IMR-90 (cell line): ENCODE data around the gene INPP5F. TPM values are rescaled to one million over a fixed set of nuclear protein-coding genes. Genes with fewer than 3 reads are reported as not detected.

Experiments
- ATAC-seq: fragments of 200-7000 bp; cut with Tn5 transposase; 2 replicates; pipeline ENCODE4 v1.9.1; 2020; ENCODE audit warnings: low read depth, mild to moderate bottlenecking, moderate library complexity
- BruUV-seq: library from RNA; stranded (reverse); fragments of 400-500 nt; replicated peaks from 2 replicates; lab custom pipeline; 2021; lab: Mats Ljungman, UMichigan
- CTCF ChIA-PET: fragments of 300-600 bp; formaldehyde crosslinking; extraction: SDS; loops from one replicate; lab custom pipeline; 2021; ENCODE audit warnings: antibody characterized with exemption; lab: Yijun Ruan, JAX
- POLR2A ChIA-PET: fragments of 300-600 bp; sonication (Branson Sonifier 250); formaldehyde crosslinking; loops from one replicate; lab custom pipeline; 2022; ENCODE audit warnings: antibody characterized with exemption; ENCODE audit not compliant: unreplicated experiment; lab: Charles Lee
- DNase-seq: peaks from one replicate; pipeline ENCODE4 v3.0.0; 2013
- H2AFZ ChIP-seq: replicated peaks from 2 replicates; pipeline ENCODE3; 2013; ENCODE audit warnings: low read length, mild to moderate bottlenecking; ENCODE audit not compliant: poor library complexity
- H2AK5ac ChIP-seq: 2 replicates; pipeline ENCODE4 v1.6.1; 2013; ENCODE audit warnings: low read depth, low read length, inconsistent platforms
- H2AK9ac ChIP-seq: replicated peaks from 2 replicates; pipeline ENCODE3; 2013; ENCODE audit warnings: mild to moderate bottlenecking, low read depth, low read length, moderate library complexity; ENCODE audit not compliant: poor library complexity
- H2BK120ac ChIP-seq: 2 replicates; pipeline ENCODE4 v1.6.1; 2013; ENCODE audit warnings: low read depth, low read length, inconsistent platforms
- H2BK15ac ChIP-seq: 3 replicates; pipeline ENCODE4 v1.6.1; 2013; ENCODE audit warnings: low read depth, low read length, inconsistent platforms
- H2BK20ac ChIP-seq: 2 replicates; pipeline ENCODE4 v1.6.1; 2013; ENCODE audit warnings: low read depth, mild to moderate bottlenecking, inconsistent platforms, low read length, moderate library complexity
- H2BK5ac ChIP-seq: 2 replicates; pipeline ENCODE4 v1.6.1; 2013; ENCODE audit warnings: mild to moderate bottlenecking, low read depth, low read length, inconsistent platforms; ENCODE audit not compliant: poor library complexity, severe bottlenecking
- H3K14ac ChIP-seq: replicated peaks from 2 replicates; pipeline ENCODE4 v1.6.1; 2013; ENCODE audit warnings: low read depth, low read length, inconsistent platforms
- H3K18ac ChIP-seq: 2 replicates; pipeline ENCODE4 v1.6.1; 2013; ENCODE audit warnings: low read depth, low read length, control low read depth
- H3K23ac ChIP-seq: 2 replicates; pipeline ENCODE4 v1.6.1; 2013; ENCODE audit warnings: low read depth, low read length, inconsistent platforms
- H3K27ac ChIP-seq: 2 replicates; pipeline ENCODE4 v1.5.1; 2013; ENCODE audit warnings: mild to moderate bottlenecking, control low read depth, low read length; ENCODE audit not compliant: insufficient read depth
- H3K27me3 ChIP-seq: 2 replicates; pipeline ENCODE4 v1.6.1; 2013; ENCODE audit warnings: low read length; ENCODE audit not compliant: control insufficient read depth, insufficient read depth
- H3K36me3 ChIP-seq: 2 replicates; pipeline ENCODE4 v1.6.1; 2013; ENCODE audit warnings: low read length, mixed read lengths; ENCODE audit not compliant: control insufficient read depth, insufficient read depth
- H3K4ac ChIP-seq: 2 replicates; pipeline ENCODE4 v1.6.1; 2013; ENCODE audit warnings: low read depth, low read length, inconsistent platforms
- H3K4me1 ChIP-seq: 2 replicates; pipeline ENCODE4 v1.6.1; 2013; ENCODE audit warnings: low read length, mixed read lengths; ENCODE audit not compliant: control insufficient read depth, insufficient read depth
- H3K4me2 ChIP-seq: 2 replicates; pipeline ENCODE4 v1.6.1; 2013; ENCODE audit warnings: low read depth, mild to moderate bottlenecking, control low read depth, low read length, moderate library complexity
- H3K4me3 ChIP-seq: 2 replicates; pipeline ENCODE4 v1.5.1; 2013; ENCODE audit warnings: low read depth, mild to moderate bottlenecking, control low read depth, low read length, moderate library complexity; ENCODE audit not compliant: insufficient read depth
- H3K56ac ChIP-seq: 2 replicates; pipeline ENCODE4 v1.6.1; 2013; ENCODE audit warnings: low read length, inconsistent platforms; ENCODE audit not compliant: insufficient read depth; ENCODE audit errors: extremely low read depth
- H3K79me1 ChIP-seq, 2 experiments: 2 replicates each; pipeline ENCODE4 v1.6.1; 2013; ENCODE audit warnings: low read length in 2 of 2, inconsistent platforms in 1 of 2, low read depth in 1 of 2
- H3K9ac ChIP-seq: 2 replicates; pipeline ENCODE4 v1.6.1; 2013; ENCODE audit warnings: low read depth, low read length, control low read depth
- H3K9me1 ChIP-seq: 2 replicates; pipeline ENCODE4 v1.6.1; 2013; ENCODE audit warnings: low read length, inconsistent platforms; ENCODE audit not compliant: insufficient read depth
- H3K9me3 ChIP-seq: 2 replicates; pipeline ENCODE4 v1.6.1; 2013; ENCODE audit warnings: low read length; ENCODE audit not compliant: control insufficient read depth, insufficient read depth
- H4K20me1 ChIP-seq: 2 replicates; pipeline ENCODE4 v1.6.1; 2013; ENCODE audit warnings: low read length, inconsistent platforms; ENCODE audit not compliant: insufficient read depth
- H4K5ac ChIP-seq: 2 replicates; pipeline ENCODE4 v1.6.1; 2013; ENCODE audit warnings: mild to moderate bottlenecking, low read depth, low read length, control low read depth
- H4K8ac ChIP-seq, 2 experiments: 2 replicates each; pipeline ENCODE4 v1.6.1; 2013; ENCODE audit warnings: low read depth in 2 of 2, low read length in 2 of 2, control low read depth in 1 of 2, inconsistent platforms in 1 of 2
- H4K91ac ChIP-seq: 2 replicates; pipeline ENCODE4 v1.6.1; 2013; ENCODE audit warnings: low read depth, low read length, inconsistent platforms; ENCODE audit not compliant: insufficient read depth
- CEBPB ChIP-seq: IDR thresholded peaks from 2 replicates; pipeline ENCODE4 v1.6.1; 2012; ENCODE audit warnings: low read depth, low read length, improper control_type of control experiment
- CHD1 ChIP-seq: IDR thresholded peaks from 2 replicates; pipeline ENCODE4 v1.6.1; 2012; ENCODE audit warnings: low read depth, low read length, improper control_type of control experiment
- WGBS, 2 experiments: methylation state at CpG; one replicate each; pipeline versions ENCODE4 v1.1.5 to v1.1.7; 2013; ENCODE audit warnings: missing lambda C conversion rate in 2 of 2; ENCODE audit not compliant: insufficient read length in 1 of 2; ENCODE audit errors: extremely low coverage in 2 of 2; 5-methylcytosine and 5-hydroxymethylcytosine counted together
- dilution Hi-C: fragments of 300-500 bp; cut with HindIII; formaldehyde crosslinking; loops from one replicate; pipeline ENCODE4 v1.14.3; 2018; ENCODE audit warnings: low sequenced_read_pairs; ENCODE audit not compliant: unreplicated experiment
- in situ Hi-C: fragments of 300-500 bp; cut with MboI; formaldehyde crosslinking; loops from 3 replicates; pipeline ENCODE4 v1.14.3; 2019; ENCODE audit warnings: low sequenced_read_pairs, inconsistent platforms, mixed read lengths
- intact Hi-C: fragments of 100-400 bp; cut with micrococcal nuclease; formaldehyde crosslinking; loops from 2 replicates; pipeline ENCODE4 v1.10.0; 2022
- polyA plus RNA-seq, 3 experiments: library from polyadenylated mRNA; depleted of rRNA; stranded (reverse); fragments of >200 nt; gene quantifications; 2 replicates each; pipeline ENCODE4 v1.2.3, GENCODE V29; 2012; ENCODE audit warnings: low replicate concordance in 1 of 3
- total RNA-seq: library from RNA; depleted of rRNA; stranded (reverse); fragments of >200 nt; gene quantifications from 2 replicates; pipeline ENCODE4 v1.2.3, GENCODE V29; 2012

INPP5F gene
- total and polyA plus RNA-seq, 2 of the 4 experiments (the other 2 are of a cell fraction), result 19.0 to 29.6 TPM

DNA sequence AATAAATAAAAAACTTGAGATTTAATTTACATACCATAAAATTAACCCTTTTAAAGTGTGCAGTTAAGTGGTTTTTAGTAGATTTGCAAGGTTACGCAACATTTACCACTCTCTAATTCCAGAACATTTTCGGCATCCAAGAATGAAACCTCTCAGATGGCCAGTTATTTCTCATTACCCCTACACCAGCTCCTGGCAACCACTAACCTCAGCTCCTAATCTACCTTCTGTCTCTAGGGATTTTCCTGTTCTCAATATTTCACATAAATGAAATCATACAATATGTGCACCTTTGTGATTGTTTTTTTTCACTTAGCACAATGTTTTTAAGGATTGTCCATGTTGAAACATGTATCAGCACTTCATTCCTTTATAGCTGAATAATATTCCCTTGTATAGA is 45.1 kb downstream of the INPP5F start:
- Histone ChIP-seq H3K4me1 (peaks cover 9% of the 10 kb centered on the region), H3K36me3 (no peaks in the 10 kb centered on the region), H3K56ac (no peak overlapping the region), H3K23ac (no peak overlapping the region), H4K20me1 (no peaks in the 10 kb centered on the region), H2AK5ac (no peak overlapping the region), H4K8ac (no peak overlapping the region), H2AFZ (no peak overlapping the region), H3K79me1 (peaks cover 8 to 13% of the 10 kb centered on the region in 2 experiments; a peak in 3 of 4 replicates), H2BK5ac (no peak overlapping the region), H3K9me3 (no peaks in the 10 kb centered on the region), H3K14ac (no peak overlapping the region), H3K4me3 (no peak overlapping the region), H3K4ac (no peak overlapping the region), H2BK15ac (no peak overlapping the region), H2BK20ac (no peak overlapping the region), H2BK120ac (no peak overlapping the region), H3K27ac (no peak overlapping the region), H3K9ac (no peak overlapping the region), H3K9me1 (peaks cover 4% of the 10 kb centered on the region), H3K18ac (no peak overlapping the region), H4K91ac (no peak overlapping the region), H3K4me2 (no peak overlapping the region), H2AK9ac (no peak overlapping the region), H3K27me3 (no peaks in the 10 kb centered on the region), H4K5ac (no peak overlapping the region)
- intact Hi-C loops (no loop called here), in situ Hi-C loops (no loop called here), dilution Hi-C loops (no loop called here)
- ChIA-PET POLR2A (no interaction called here), CTCF (interaction anchor here (0.6 to 0.9 kb wide), 2 partner anchors 102 to 141 kb away, joined by 3 to 4 read pairs; partner anchors contain the start of gene MCMBP)
- TF ChIP-seq CEBPB (peak; percentile 92), CHD1 (no peak)
- ATAC-seq, result no peak
- no peak for DNase-seq
- no TSS peak for BruUV-seq
- no CpG with 5 or more reads among the region's 2 CpGs for WGBS, 2 experiments
